Right ventricle myocardium inferior (tissue), 1 donor: ENCODE measurements around the gene TMEM151B. TPM values are rescaled to one million over a fixed set of nuclear protein-coding genes. Genes with fewer than 3 reads are reported as not detected.
A peak's percentile ranks its signal among the peaks of the same experiment; 100 is the strongest.

Experiments used
- ATAC-seq: fragments of 200-7000 bp; cut with Tn5 transposase; one replicate; pipeline ENCODE4 v1.9.1; 2020; ENCODE audit warnings: mild to moderate bottlenecking, moderate library complexity
- DNase-seq: peaks from one replicate; pipeline ENCODE4 v3.0.0; 2021; ENCODE audit errors: missing footprints
- intact Hi-C: fragments of 100-400 bp; cut with DNase I; formaldehyde crosslinking; loops from one replicate; pipeline ENCODE4 v1.11.0; 2022
- long read RNA-seq: library from polyadenylated mRNA; unstranded; transcript quantifications from one replicate; pipeline ENCODE4 v2.0.0, GENCODE V29; 2021
- total RNA-seq: library from RNA; stranded (reverse); fragmentation: NEBNext Ultra II Directional; extraction: Animal tissue kit (Norgen Biotek cat#: 25700); gene quantifications from one replicate; pipeline ENCODE4 v1.2.1, GENCODE V29; 2021
- donor health status: DM: no; HTN: yes; CAD: no; lungs with severe emphysema.

TMEM151B gene
- not detected for total RNA-seq
- long read RNA-seq, result 0 reads

GRCh38 chr6:44269921-44270525 lies at the start of gene TMEM151B:
Gene TMEM151B (plus strand): TSS chr6:44270450. CDS start chr6:44270743, 293 bp downstream.
- intact Hi-C loops, result loop anchor here (10.0 kb wide), 1 partner anchor 185 kb away; no protein-coding TSS in a partner anchor
- DNase-seq, result no peak
- no peak for ATAC-seq

GRCh38 chr6:44220913-44221290 lies 49.3 kb upstream of the TMEM151B start:
- intact Hi-C loops, result loop anchor here (1.0 to 10.0 kb wide), 2 partner anchors 13 to 446 kb away; partner anchors contain the start of gene VEGFA
- ATAC-seq (no peak), DNase-seq (no peak)

- DNase-seq (peak; percentile 92), ATAC-seq (peak; percentile 62)
- intact Hi-C loops, result loop anchor here (1.0 to 10.0 kb wide), 2 partner anchors 13 to 447 kb away; partner anchors contain the start of gene VEGFA
These were observed 48.8 kb upstream of the TMEM151B start for GRCh38 chr6:44221291-44221960.

GRCh38 chr6:44221961-44222335 lies 48.3 kb upstream of the TMEM151B start:
- ATAC-seq (no peak), DNase-seq (no peak)
- intact Hi-C loops, result loop anchor here (1.0 to 10.0 kb wide), 2 partner anchors 12 to 447 kb away; partner anchors contain the start of gene VEGFA

- DNase-seq (peak; percentile 73), ATAC-seq (no peak)
- intact Hi-C loops, result loop anchor here (10.0 kb wide), 1 partner anchor 448 kb away; the partner anchor contains the start of gene VEGFA
These were observed 47.5 kb upstream of the TMEM151B start for GRCh38 chr6:44222486-44223318.

- ATAC-seq (peak; percentile 28), DNase-seq (peak; percentile 87)
- intact Hi-C loops, result loop anchor here (10.0 kb wide), 1 partner anchor 449 kb away; the partner anchor contains the start of gene VEGFA
These were observed 46.8 kb upstream of the TMEM151B start, which contains the start of gene SLC29A1 for GRCh38 chr6:44223319-44224028. Gene SLC29A1 (plus strand): TSS chr6:44223595. CDS start chr6:44227314, 3,719 bp downstream.

- ATAC-seq, result no peak
- no peak for DNase-seq
- intact Hi-C loops, result loop anchor here (10.0 kb wide), 1 partner anchor 449 kb away; the partner anchor contains the start of gene VEGFA
These were observed 46.0 kb upstream of the TMEM151B start for GRCh38 chr6:44224029-44224964.

GRCh38 chr6:44224965-44225305 lies 45.3 kb upstream of the TMEM151B start:
- intact Hi-C loops, result loop anchor here (10.0 kb wide), 1 partner anchor 450 kb away; the partner anchor contains the start of gene VEGFA
- DNase-seq, result no peak
- ATAC-seq, result no peak

- intact Hi-C loops, result loop anchor here (10.0 kb wide), 1 partner anchor 451 kb away; the partner anchor contains the start of gene VEGFA
- ATAC-seq (no peak), DNase-seq (no peak)
These were observed 44.5 kb upstream of the TMEM151B start for GRCh38 chr6:44225579-44226325.

- DNase-seq (peak; percentile 74), ATAC-seq (peak; percentile 23)
- intact Hi-C loops, result loop anchor here (10.0 kb wide), 1 partner anchor 452 kb away; the partner anchor contains the start of gene VEGFA
These were observed 43.7 kb upstream of the TMEM151B start for GRCh38 chr6:44226368-44227147.

GRCh38 chr6:44227148-44227793 lies 43.0 kb upstream of the TMEM151B start:
- intact Hi-C loops, result loop anchor here (10.0 kb wide), 1 partner anchor 452 kb away; the partner anchor contains the start of gene VEGFA

GRCh38 chr6:44228031-44228430 lies 42.2 kb upstream of the TMEM151B start:
- intact Hi-C loops, result loop anchor here (10.0 kb wide), 1 partner anchor 453 kb away; the partner anchor contains the start of gene VEGFA

More at GRCh38 chr6:44227148-44227793, 43.0 kb upstream of the TMEM151B start:
- peak; percentile 7 for ATAC-seq
- DNase-seq, result no peak

GRCh38 chr6:44228433-44228832 lies 41.8 kb upstream of the TMEM151B start:
- intact Hi-C loops, result loop anchor here (10.0 kb wide), 1 partner anchor 454 kb away; the partner anchor contains the start of gene VEGFA
- ATAC-seq (no peak), DNase-seq (no peak)

More at GRCh38 chr6:44228031-44228430, 42.2 kb upstream of the TMEM151B start:
- ATAC-seq (no peak), DNase-seq (no peak)

GRCh38 chr6:44228836-44229235 lies 41.4 kb upstream of the TMEM151B start:
- ATAC-seq, result no peak
- no peak for DNase-seq
- intact Hi-C loops, result loop anchor here (10.0 kb wide), 1 partner anchor 454 kb away; the partner anchor contains the start of gene VEGFA
